ENCODE data around the gene GTSE1. TPM values are rescaled to one million over a fixed set of nuclear protein-coding genes. Genes with fewer than 3 reads are reported as not detected.

Gene GTSE1
- total and polyA plus RNA-seq, 2 of the 13 experiments (the other 11 are each of a cell fraction or from before 2014, with no cell fraction given), result 10.7 to 13.5 TPM

DNA sequence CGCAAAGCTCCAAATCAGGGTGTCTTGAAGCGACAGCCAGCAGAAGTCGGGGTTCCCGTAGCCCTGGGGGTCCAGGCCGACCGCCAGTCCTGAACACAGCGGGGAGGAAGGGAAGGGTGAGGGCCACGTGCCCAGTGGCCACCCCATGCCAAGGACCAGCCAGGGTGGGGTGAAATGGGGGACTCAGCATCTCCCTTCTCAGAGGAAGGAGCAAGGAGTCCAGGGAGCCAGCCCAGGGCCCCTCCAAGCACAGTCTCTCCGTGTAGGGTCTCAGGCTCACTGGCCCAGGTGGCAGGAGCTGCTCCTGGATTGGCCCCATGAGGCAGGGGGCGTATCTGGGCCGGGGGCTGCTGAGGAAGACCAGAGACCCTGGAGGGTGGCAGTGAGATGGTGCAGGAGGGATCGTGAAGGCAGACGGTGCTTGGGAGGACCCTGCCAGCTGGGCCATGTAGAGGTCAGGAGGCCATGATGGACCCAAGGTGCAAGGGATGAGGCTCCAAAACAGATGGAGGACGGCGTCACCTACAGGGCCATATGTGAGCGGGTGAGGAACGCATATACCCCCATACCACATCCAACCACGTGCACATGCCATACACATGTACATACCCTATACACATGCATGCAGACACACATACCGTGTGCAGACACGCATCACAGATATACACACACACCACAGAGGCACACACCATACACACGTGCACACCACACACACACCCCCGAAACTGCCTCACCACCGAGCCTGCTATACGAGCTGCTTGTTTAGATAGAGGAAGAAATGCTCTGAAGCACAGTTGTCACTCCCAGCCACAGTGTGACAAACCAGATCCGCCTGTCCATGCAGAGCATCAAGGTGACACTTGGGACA is 73.3 kb downstream of the GTSE1 start (continued):
- TF ChIP-seq BORCS8-MEF2B (CRISPR knock-in tag; IDR thresholded peaks at IDR 0.05) (0 out of 2 replicates have a peak, but pooled peaks have one; percentile 11), SETDB1 (CRISPR knock-in tag; IDR thresholded peaks at IDR 0.05; ENCODE audit: borderline replicate concordance) (no peak), TRIM24 (CRISPR knock-in tag; IDR thresholded peaks at IDR 0.05) (no peak), POGZ (CRISPR knock-in tag; IDR thresholded peaks at IDR 0.05) (no peak), NR2C2 (CRISPR knock-in tag; IDR thresholded peaks at IDR 0.05; ENCODE audit: borderline replicate concordance) (no peak), TP53 (CRISPR knock-in tag; conservative IDR thresholded peaks at IDR 0.05) (no peak), HOXA3 (CRISPR knock-in tag; IDR thresholded peaks at IDR 0.05) (no peak), POLR2A (IDR thresholded peaks at IDR 0.05; ENCODE audit: insufficient read depth in 1 of 2, low read depth in 2 of 2, low read length in 2 of 2) (no peak), USF2 (IDR thresholded peaks at IDR 0.05; ENCODE audit: low read depth, low read length) (no peak), USF2 (CRISPR knock-in tag; IDR thresholded peaks at IDR 0.05; ENCODE audit: borderline replicate concordance) (no peak), FOXA1 (IDR thresholded peaks at IDR 0.05) (no peak), FOXA1 (CRISPR knock-in tag; IDR thresholded peaks at IDR 0.05) (no peak)

All from HepG2 (cell line).